ENCODE data around the gene ZKSCAN8.

DNA sequence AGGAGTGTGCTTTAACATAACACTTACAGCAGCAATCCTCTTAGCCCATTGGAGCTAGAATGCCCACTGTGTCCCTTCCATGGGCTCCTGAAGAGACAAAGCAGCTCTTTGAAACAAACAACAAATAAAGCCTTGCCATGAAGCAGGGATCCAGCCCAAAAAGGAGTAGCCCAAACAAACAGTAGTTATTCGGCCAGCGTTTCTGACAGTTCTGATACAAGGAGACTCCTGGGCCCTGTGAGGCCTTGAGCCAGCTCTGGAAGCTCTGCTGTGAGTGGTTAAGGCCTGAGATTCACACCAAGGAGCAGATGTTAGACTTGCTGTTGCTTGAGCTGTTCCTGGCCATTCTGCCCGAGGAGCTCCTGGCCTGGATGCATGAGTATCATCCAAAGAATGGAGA lies 34.2 kb upstream of the ZKSCAN8 start:
- no peak for TF ChIP-seq POLR2A (IDR thresholded peaks at IDR 0.05; ENCODE audit: low read length)
- no peak for TF ChIP-seq GATA1 (IDR thresholded peaks at IDR 0.05; ENCODE audit: low read depth, low read length)
